ENCODE results near the gene TRIM39. TPM values are rescaled to one million over a fixed set of nuclear protein-coding genes. Genes with fewer than 3 reads are reported as not detected.

TRIM39 gene
- polyA plus RNA-seq, 1 of the 3 experiments (the other 2 are of a cell fraction) = 6.5 TPM

DNA sequence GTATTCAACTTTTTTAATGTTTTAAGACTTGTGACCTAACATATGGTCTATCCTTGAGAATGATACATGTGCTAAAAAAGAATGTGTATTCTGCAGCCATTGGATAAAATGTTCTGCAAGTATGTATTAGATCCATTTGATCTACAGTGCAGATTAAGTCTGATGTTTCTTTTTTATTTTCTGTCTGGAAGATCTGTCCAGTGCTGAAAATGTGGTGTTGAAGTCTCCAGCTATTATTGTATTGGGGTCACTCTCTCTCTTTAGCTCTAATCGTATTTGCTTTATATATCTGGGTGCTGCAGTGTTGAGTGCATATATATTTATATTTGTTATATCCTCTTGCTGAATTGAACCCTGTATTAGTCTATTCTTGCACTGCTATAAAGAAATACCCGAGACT, 44.2 kb upstream of the TRIM39 start (continued):
- TF ChIP-seq REST (IDR thresholded peaks at IDR 0.05; ENCODE audit: low read depth, low read length) (no peak; the same call in 1 of the 2 replicates), FOSL2 (IDR thresholded peaks at IDR 0.05; ENCODE audit: borderline replicate concordance, low read depth) (no peak), SMC3 (IDR thresholded peaks at IDR 0.05; ENCODE audit: low read depth, low read length) (no peak), ELF1 (IDR thresholded peaks at IDR 0.05) (no peak), NFIC (IDR thresholded peaks at IDR 0.05; ENCODE audit: borderline replicate concordance) (no peak), YY1 (IDR thresholded peaks at IDR 0.05; ENCODE audit: low read depth) (no peak), EP300 (IDR thresholded peaks at IDR 0.05; ENCODE audit: borderline replicate concordance in 1 of 2, low read depth in 1 of 2, low read length in 1 of 2) (no peak), FOXJ3 (CRISPR knock-in tag; IDR thresholded peaks at IDR 0.05) (no peak), MEF2A (IDR thresholded peaks at IDR 0.05; ENCODE audit: borderline replicate concordance, low read depth) (no peak)
- TF ChIP-seq, protein P1, sequence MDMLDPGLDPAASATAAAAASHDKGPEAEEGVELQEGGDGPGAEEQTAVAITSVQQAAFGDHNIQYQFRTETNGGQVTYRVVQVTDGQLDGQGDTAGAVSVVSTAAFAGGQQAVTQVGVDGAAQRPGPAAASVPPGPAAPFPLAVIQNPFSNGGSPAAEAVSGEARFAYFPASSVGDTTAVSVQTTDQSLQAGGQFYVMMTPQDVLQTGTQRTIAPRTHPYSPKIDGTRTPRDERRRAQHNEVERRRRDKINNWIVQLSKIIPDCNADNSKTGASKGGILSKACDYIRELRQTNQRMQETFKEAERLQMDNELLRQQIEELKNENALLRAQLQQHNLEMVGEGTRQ (IDR thresholded peaks at IDR 0.05; ENCODE audit: borderline replicate concordance, low read depth, low read length) = no peak

DNA sequence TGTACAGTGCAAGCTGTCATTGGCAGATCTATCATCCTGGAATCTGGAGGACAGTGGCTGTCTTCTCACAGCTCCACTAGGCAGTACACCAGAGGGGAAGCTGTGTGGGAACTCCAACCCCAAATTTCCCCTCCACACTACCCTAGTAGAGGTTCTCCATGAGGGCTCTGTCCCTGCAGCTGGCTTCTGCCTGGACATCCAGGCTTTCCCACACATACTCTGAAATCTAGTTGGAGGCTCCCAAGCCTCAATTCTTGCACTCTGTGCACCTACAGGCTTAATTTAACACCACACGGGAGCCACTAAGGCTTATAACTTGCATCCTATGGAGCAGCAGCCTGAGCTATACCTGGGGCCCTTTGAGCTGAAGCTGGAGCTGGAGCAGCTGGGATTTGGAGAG, 43.0 kb upstream of the TRIM39 start:
- no peak overlapping the region for H3K4me2 ChIP-seq
- 100% methylated on average over 1 of the region's 1 CpG for WGBS (ENCODE audit: low lambda C conversion rate)
- no peak overlapping the region for H3K27ac ChIP-seq (ENCODE audit: low read depth in 2 of 2, low read length in 1 of 2)
- H3K9me3 ChIP-seq = peaks cover 49% of the 10 kb centered on the region; the same call in 1 of the 2 replicates
- H3K27me3 ChIP-seq (ENCODE audit: insufficient read depth) = no peaks in the 10 kb centered on the region
- H3K79me2 ChIP-seq (ENCODE audit: insufficient read depth) = no peaks in the 10 kb centered on the region
- H3K4me3 ChIP-seq (ENCODE audit: low read depth in 2 of 2, low read length in 1 of 2) = no peak overlapping the region; a peak in 1 of 4 replicates
- H4K20me1 ChIP-seq (ENCODE audit: insufficient read depth) = no peaks in the 10 kb centered on the region
- no peaks in the 10 kb centered on the region for H3K9me2 ChIP-seq
- no peak overlapping the region for H2AFZ ChIP-seq (ENCODE audit: low read depth)
- TF ChIP-seq RFX5 (IDR thresholded peaks at IDR 0.05; ENCODE audit: low read length) = no peak
- TF ChIP-seq RCOR1 (IDR thresholded peaks at IDR 0.05; ENCODE audit: low read length) = no peak
- TF ChIP-seq, protein P2, sequence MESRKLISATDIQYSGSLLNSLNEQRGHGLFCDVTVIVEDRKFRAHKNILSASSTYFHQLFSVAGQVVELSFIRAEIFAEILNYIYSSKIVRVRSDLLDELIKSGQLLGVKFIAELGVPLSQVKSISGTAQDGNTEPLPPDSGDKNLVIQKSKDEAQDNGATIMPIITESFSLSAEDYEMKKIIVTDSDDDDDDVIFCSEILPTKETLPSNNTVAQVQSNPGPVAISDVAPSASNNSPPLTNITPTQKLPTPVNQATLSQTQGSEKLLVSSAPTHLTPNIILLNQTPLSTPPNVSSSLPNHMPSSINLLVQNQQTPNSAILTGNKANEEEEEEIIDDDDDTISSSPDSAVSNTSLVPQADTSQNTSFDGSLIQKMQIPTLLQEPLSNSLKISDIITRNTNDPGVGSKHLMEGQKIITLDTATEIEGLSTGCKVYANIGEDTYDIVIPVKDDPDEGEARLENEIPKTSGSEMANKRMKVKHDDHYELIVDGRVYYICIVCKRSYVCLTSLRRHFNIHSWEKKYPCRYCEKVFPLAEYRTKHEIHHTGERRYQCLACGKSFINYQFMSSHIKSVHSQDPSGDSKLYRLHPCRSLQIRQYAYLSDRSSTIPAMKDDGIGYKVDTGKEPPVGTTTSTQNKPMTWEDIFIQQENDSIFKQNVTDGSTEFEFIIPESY (IDR thresholded peaks at IDR 0.05; ENCODE audit: borderline replicate concordance, low read depth) = no peak
- no peak for TF ChIP-seq JUND (IDR thresholded peaks at IDR 0.05)
- TF ChIP-seq PBX3 (IDR thresholded peaks at IDR 0.05) = no peak
- TF ChIP-seq POLR2AphosphoS5 (IDR thresholded peaks at IDR 0.05; ENCODE audit: low read depth, low read length) = no peak
- no peak for TF ChIP-seq ELF1 (IDR thresholded peaks at IDR 0.05)
- TF ChIP-seq, protein P3, sequence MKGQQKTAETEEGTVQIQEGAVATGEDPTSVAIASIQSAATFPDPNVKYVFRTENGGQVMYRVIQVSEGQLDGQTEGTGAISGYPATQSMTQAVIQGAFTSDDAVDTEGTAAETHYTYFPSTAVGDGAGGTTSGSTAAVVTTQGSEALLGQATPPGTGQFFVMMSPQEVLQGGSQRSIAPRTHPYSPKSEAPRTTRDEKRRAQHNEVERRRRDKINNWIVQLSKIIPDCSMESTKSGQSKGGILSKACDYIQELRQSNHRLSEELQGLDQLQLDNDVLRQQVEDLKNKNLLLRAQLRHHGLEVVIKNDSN (IDR thresholded peaks at IDR 0.05; ENCODE audit: borderline replicate concordance, low read depth) = no peak
- no peak for TF ChIP-seq RXRA (IDR thresholded peaks at IDR 0.05; ENCODE audit: borderline replicate concordance, low read depth)
- H3K9ac ChIP-seq = no peak overlapping the region
- H3K36me3 ChIP-seq (replicated peaks in 1 of 2; ENCODE audit: control insufficient read depth in 1 of 2, insufficient read depth in 2 of 2, low read length in 1 of 2) = peaks cover under 1 to 18% of the 10 kb centered on the region in 2 experiments
- no peak for DNase-seq
- no peaks in the 10 kb centered on the region for H3F3A ChIP-seq (replicated peaks; ENCODE audit: insufficient read depth)
- H3K4me1 ChIP-seq (ENCODE audit: control insufficient read depth in 1 of 2, insufficient read depth in 2 of 2, low read depth in 1 of 2, low read length in 1 of 2) = no peaks in the 10 kb centered on the region
- ChIA-PET POLR2A (no interaction called here), CTCF (interaction anchor here (1.1 kb wide), 1 partner anchor 169 kb away, joined by 4 read pairs; no protein-coding TSS in a partner anchor)

Data from SK-N-SH (cell line).